Measurements from ENCODE around the gene SDF2L1.

SDF2L1 gene

DNA sequence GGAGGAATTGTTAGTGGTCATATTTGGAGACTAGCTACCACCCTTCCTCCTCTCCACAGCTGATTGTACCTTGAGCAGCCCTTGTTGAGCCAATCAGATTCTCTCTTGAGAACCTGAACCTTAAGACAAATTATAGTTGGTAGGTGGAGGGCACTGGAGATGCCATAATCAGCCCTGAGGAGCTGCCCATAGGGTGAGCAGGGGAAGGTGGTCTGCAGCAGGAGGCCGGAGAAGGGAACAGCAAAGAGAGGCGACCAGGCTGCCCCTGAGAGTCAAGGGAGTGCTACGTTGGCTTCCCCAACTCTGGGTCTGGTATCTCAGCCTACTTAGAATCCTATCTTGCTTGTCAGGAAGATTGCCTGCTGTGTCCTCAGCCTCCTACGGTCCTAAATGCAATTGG, 2.7 kb upstream of the SDF2L1 start:
- Histone ChIP-seq H3K18ac (ENCODE audit: low read length) (no peak overlapping the region), H2BK15ac (replicated peaks; ENCODE audit: low read depth) (no peak overlapping the region), H4K8ac (ENCODE audit: low read depth, low read length) (no peak overlapping the region), H3K4me3 (ENCODE audit: low read length) (no peak overlapping the region), H4K5ac (ENCODE audit: low read length) (no peak overlapping the region), H3K56ac (ENCODE audit: low read length) (no peak overlapping the region), H3K4me2 (ENCODE audit: low read length) (no peak overlapping the region), H3K79me1 (ENCODE audit: low read length) (peaks cover 6% of the 10 kb centered on the region), H3K27ac (ENCODE audit: low read depth, low read length) (no peak overlapping the region), H3K9ac (ENCODE audit: low read length) (no peak overlapping the region), H3K27me3 (ENCODE audit: insufficient read depth, low read length, poor library complexity) (no peaks in the 10 kb centered on the region), H2BK120ac (ENCODE audit: low read depth, low read length) (no peak overlapping the region), H3K79me2 (ENCODE audit: control insufficient read depth, insufficient read depth, low read length) (no peaks in the 10 kb centered on the region), H2BK5ac (ENCODE audit: low read length) (no peak overlapping the region), H3K4ac (ENCODE audit: low read depth, low read length) (no peak overlapping the region), H3K23ac (ENCODE audit: low read length) (no peak overlapping the region), H3K36me3 (ENCODE audit: control insufficient read depth, insufficient read depth, low read length) (no peaks in the 10 kb centered on the region), H3K4me1 (ENCODE audit: control insufficient read depth, low read depth, low read length) (peaks cover 2% of the 10 kb centered on the region), H2AK5ac (ENCODE audit: low read length) (no peak overlapping the region)
- no peak for DNase-seq
- WGBS (ENCODE audit: extremely low coverage, insufficient coverage, low lambda C conversion rate) = no CpG with 5 or more reads among the region's 4 CpGs

GRCh38 chr22:21640810-21641209, 1.3 kb upstream of the SDF2L1 start:
- DNase-seq = no peak
- peaks cover 2% of the 10 kb centered on the region for H3K36me3 ChIP-seq (ENCODE audit: control insufficient read depth, insufficient read depth, low read length)
- H2BK120ac ChIP-seq (ENCODE audit: low read depth, low read length) = no peak overlapping the region
- peaks cover 6% of the 10 kb centered on the region for H3K79me1 ChIP-seq (ENCODE audit: low read length)
- H2BK5ac ChIP-seq (ENCODE audit: low read length) = no peak overlapping the region
- H3K18ac ChIP-seq (ENCODE audit: low read length) = no peak overlapping the region
- no peak overlapping the region for H3K9ac ChIP-seq (ENCODE audit: low read length)
- no peak overlapping the region for H3K4ac ChIP-seq (ENCODE audit: low read depth, low read length)
- H3K4me3 ChIP-seq (ENCODE audit: low read length) = no peak overlapping the region
- H2BK15ac ChIP-seq (replicated peaks; ENCODE audit: low read depth) = no peak overlapping the region
- no peaks in the 10 kb centered on the region for H3K27me3 ChIP-seq (ENCODE audit: insufficient read depth, low read length, poor library complexity)
- H3K27ac ChIP-seq (ENCODE audit: low read depth, low read length) = no peak overlapping the region
- H4K5ac ChIP-seq (ENCODE audit: low read length) = no peak overlapping the region
- no peaks in the 10 kb centered on the region for H3K79me2 ChIP-seq (ENCODE audit: control insufficient read depth, insufficient read depth, low read length)
- peaks cover 2% of the 10 kb centered on the region for H3K4me1 ChIP-seq (ENCODE audit: control insufficient read depth, low read depth, low read length)
- H3K56ac ChIP-seq (ENCODE audit: low read length) = no peak overlapping the region
- H4K8ac ChIP-seq (ENCODE audit: low read depth, low read length) = no peak overlapping the region
- H3K4me2 ChIP-seq (ENCODE audit: low read length) = no peak overlapping the region
- no CpG with 5 or more reads among the region's 5 CpGs for WGBS (ENCODE audit: extremely low coverage, insufficient coverage, low lambda C conversion rate)
- no peak overlapping the region for H3K23ac ChIP-seq (ENCODE audit: low read length)
- H2AK5ac ChIP-seq (ENCODE audit: low read length) = no peak overlapping the region

GRCh38 chr22:21641417-21641788, 699 bp upstream of the SDF2L1 start:
- Histone ChIP-seq H2AK5ac (ENCODE audit: low read length) (no peak overlapping the region), H2BK120ac (ENCODE audit: low read depth, low read length) (no peak overlapping the region), H3K27me3 (ENCODE audit: insufficient read depth, low read length, poor library complexity) (no peaks in the 10 kb centered on the region), H3K27ac (ENCODE audit: low read depth, low read length) (no peak overlapping the region), H2BK5ac (ENCODE audit: low read length) (no peak overlapping the region), H2BK15ac (replicated peaks; ENCODE audit: low read depth) (no peak overlapping the region), H3K4me2 (ENCODE audit: low read length) (peak overlapping the region; percentile 94), H3K4ac (ENCODE audit: low read depth, low read length) (no peak overlapping the region), H3K36me3 (ENCODE audit: control insufficient read depth, insufficient read depth, low read length) (peaks cover 2% of the 10 kb centered on the region), H3K79me2 (ENCODE audit: control insufficient read depth, insufficient read depth, low read length) (no peaks in the 10 kb centered on the region), H3K18ac (ENCODE audit: low read length) (peak overlapping the region; percentile 70), H4K8ac (ENCODE audit: low read depth, low read length) (no peak overlapping the region), H4K5ac (ENCODE audit: low read length) (no peak overlapping the region), H3K23ac (ENCODE audit: low read length) (no peak overlapping the region), H3K9ac (ENCODE audit: low read length) (peak overlapping the region; percentile 90), H3K4me1 (ENCODE audit: control insufficient read depth, low read depth, low read length) (peaks cover 2% of the 10 kb centered on the region), H3K4me3 (ENCODE audit: low read length) (peak overlapping the region; percentile 35), H3K79me1 (ENCODE audit: low read length) (peaks cover 6% of the 10 kb centered on the region), H3K56ac (ENCODE audit: low read length) (peak overlapping the region; percentile 92)
- DNase-seq = peak; percentile 83
- no CpG with 5 or more reads among the region's 9 CpGs for WGBS (ENCODE audit: extremely low coverage, insufficient coverage, low lambda C conversion rate)

DNA sequence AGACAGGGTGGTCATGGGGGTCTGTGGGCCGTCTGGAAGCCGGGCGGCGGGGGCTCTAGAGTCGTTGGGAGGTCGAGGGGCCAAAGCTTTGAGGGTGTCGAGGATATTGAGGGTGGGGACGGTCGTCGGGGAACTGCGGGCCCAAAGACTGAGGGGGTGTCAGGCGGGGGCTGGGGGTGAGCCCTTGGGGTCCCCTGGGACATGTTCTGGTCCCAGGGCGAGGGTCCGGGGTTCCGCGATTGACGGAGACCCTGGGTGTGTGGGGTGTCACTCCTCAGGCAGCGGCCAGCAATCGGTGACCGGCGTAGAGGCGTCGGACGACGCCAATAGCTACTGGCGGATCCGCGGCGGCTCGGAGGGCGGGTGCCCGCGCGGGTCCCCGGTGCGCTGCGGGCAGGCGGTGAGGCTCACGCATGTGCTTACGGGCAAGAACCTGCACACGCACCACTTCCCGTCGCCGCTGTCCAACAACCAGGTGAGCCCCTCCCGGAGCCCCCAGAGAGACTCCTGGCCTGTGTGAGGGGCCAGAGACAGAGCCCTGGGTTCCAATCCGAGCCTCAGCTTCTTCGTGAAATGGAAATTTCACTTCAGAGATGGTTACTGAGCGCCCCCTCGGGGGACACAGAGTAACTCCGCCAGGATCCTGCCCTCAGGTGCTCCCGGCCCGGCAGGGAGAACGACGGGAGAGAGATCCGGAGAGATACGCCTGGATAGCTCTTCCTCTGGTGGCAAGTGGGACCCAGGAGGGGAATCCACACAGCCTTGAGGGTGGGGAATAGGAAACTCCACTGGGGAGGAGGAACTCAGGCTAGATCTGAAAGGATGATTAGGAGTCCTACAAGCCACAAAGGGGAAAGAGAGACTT, 714 bp downstream of the SDF2L1 start:
- Histone ChIP-seq H3K36me3 (ENCODE audit: control insufficient read depth, insufficient read depth, low read length) (peaks cover 2% of the 10 kb centered on the region), H3K79me2 (ENCODE audit: control insufficient read depth, insufficient read depth, low read length) (no peaks in the 10 kb centered on the region), H4K8ac (ENCODE audit: low read depth, low read length) (no peak overlapping the region), H3K23ac (ENCODE audit: low read length) (peak overlapping the region; percentile 66), H3K4me1 (ENCODE audit: control insufficient read depth, low read depth, low read length) (peaks cover 2% of the 10 kb centered on the region), H3K18ac (ENCODE audit: low read length) (peak overlapping the region; percentile 13), H2AK5ac (ENCODE audit: low read length) (no peak overlapping the region), H2BK5ac (ENCODE audit: low read length) (no peak overlapping the region), H2BK15ac (replicated peaks; ENCODE audit: low read depth) (no peak overlapping the region), H3K4me2 (ENCODE audit: low read length) (peak overlapping the region; percentile 58), H3K4ac (ENCODE audit: low read depth, low read length) (peak overlapping the region; percentile 56), H3K79me1 (ENCODE audit: low read length) (peaks cover 6% of the 10 kb centered on the region), H3K4me3 (ENCODE audit: low read length) (peak overlapping the region; percentile 71), H3K9ac (ENCODE audit: low read length) (peak overlapping the region; percentile 91), H2BK120ac (ENCODE audit: low read depth, low read length) (no peak overlapping the region), H3K27ac (ENCODE audit: low read depth, low read length) (no peak overlapping the region), H3K56ac (ENCODE audit: low read length) (peak overlapping the region; percentile 98), H4K5ac (ENCODE audit: low read length) (no peak overlapping the region), H3K27me3 (ENCODE audit: insufficient read depth, low read length, poor library complexity) (no peaks in the 10 kb centered on the region)
- peak; percentile 87 for DNase-seq
- WGBS (ENCODE audit: extremely low coverage, insufficient coverage, low lambda C conversion rate) = no CpG with 5 or more reads among the region's 56 CpGs

- H3K56ac ChIP-seq (ENCODE audit: low read length) = peak overlapping the region; percentile 19
- H3K4ac ChIP-seq (ENCODE audit: low read depth, low read length) = no peak overlapping the region
- H2BK15ac ChIP-seq (replicated peaks; ENCODE audit: low read depth) = no peak overlapping the region
- peaks cover 2% of the 10 kb centered on the region for H3K4me1 ChIP-seq (ENCODE audit: control insufficient read depth, low read depth, low read length)
- H2BK5ac ChIP-seq (ENCODE audit: low read length) = no peak overlapping the region
- H3K4me2 ChIP-seq (ENCODE audit: low read length) = peak overlapping the region; percentile 58
- H3K27me3 ChIP-seq (ENCODE audit: insufficient read depth, low read length, poor library complexity) = no peaks in the 10 kb centered on the region
- no peak overlapping the region for H2AK5ac ChIP-seq (ENCODE audit: low read length)
- H3K79me2 ChIP-seq (ENCODE audit: control insufficient read depth, insufficient read depth, low read length) = no peaks in the 10 kb centered on the region
- peaks cover 6% of the 10 kb centered on the region for H3K79me1 ChIP-seq (ENCODE audit: low read length)
- H3K18ac ChIP-seq (ENCODE audit: low read length) = no peak overlapping the region
- H4K8ac ChIP-seq (ENCODE audit: low read depth, low read length) = no peak overlapping the region
- H4K5ac ChIP-seq (ENCODE audit: low read length) = peak overlapping the region; percentile 39
- H3K23ac ChIP-seq (ENCODE audit: low read length) = no peak overlapping the region
- H3K36me3 ChIP-seq (ENCODE audit: control insufficient read depth, insufficient read depth, low read length) = peaks cover 2% of the 10 kb centered on the region
- no peak overlapping the region for H3K4me3 ChIP-seq (ENCODE audit: low read length)
- H3K9ac ChIP-seq (ENCODE audit: low read length) = peak overlapping the region; percentile 91
- no peak overlapping the region for H3K27ac ChIP-seq (ENCODE audit: low read depth, low read length)
- no peak for DNase-seq
- no peak overlapping the region for H2BK120ac ChIP-seq (ENCODE audit: low read depth, low read length)
- WGBS (ENCODE audit: extremely low coverage, insufficient coverage, low lambda C conversion rate) = no CpG with 5 or more reads among the region's 22 CpGs
Measured at GRCh38 chr22:21643533-21644357, 1.6 kb downstream of the SDF2L1 start.

All from mesendoderm (in vitro differentiated cells).